Measurements from ENCODE around the gene ARHGAP5. TPM values are rescaled to one million over a fixed set of nuclear protein-coding genes. Genes with fewer than 3 reads are reported as not detected.

The ARHGAP5 gene
- total RNA-seq, 1 donor from 2014 or later, result 114 TPM

GRCh38 chr14:32083315-32083624 lies 6.2 kb downstream of the ARHGAP5 start:
- DNase-seq (ENCODE audit: low read depth, low spot score), result no peak
- H3K4me3 Mint-ChIP-seq, result no peak overlapping the region
- no peaks in the 10 kb centered on the region for H3K36me3 Mint-ChIP-seq (ENCODE audit: low read depth)
- peaks cover 46% of the 10 kb centered on the region for H3K4me1 Mint-ChIP-seq
- no peak overlapping the region for H3K27ac Mint-ChIP-seq (ENCODE audit: unreplicated experiment)
- TF ChIP-seq CTCF (conservative IDR thresholded peaks at IDR 0.05), result no peak
- H3K9me3 Mint-ChIP-seq, result no peaks in the 10 kb centered on the region
- no peaks in the 10 kb centered on the region for H3K27me3 Mint-ChIP-seq (ENCODE audit: low read depth)

GRCh38 chr14:32083789-32084188 lies 6.7 kb downstream of the ARHGAP5 start:
- Mint-ChIP-seq H3K4me3 (no peak overlapping the region), H3K9me3 (no peaks in the 10 kb centered on the region), H3K36me3 (ENCODE audit: low read depth) (no peaks in the 10 kb centered on the region), H3K4me1 (peaks cover 43% of the 10 kb centered on the region), H3K27me3 (ENCODE audit: low read depth) (no peaks in the 10 kb centered on the region), H3K27ac (ENCODE audit: unreplicated experiment) (no peak overlapping the region)
- no peak for TF ChIP-seq CTCF (conservative IDR thresholded peaks at IDR 0.05)
- DNase-seq (ENCODE audit: low read depth, low spot score), result no peak

- H3K36me3 Mint-ChIP-seq (ENCODE audit: low read depth), result no peaks in the 10 kb centered on the region
- no peak overlapping the region for H3K27ac Mint-ChIP-seq (ENCODE audit: unreplicated experiment)
- TF ChIP-seq CTCF (conservative IDR thresholded peaks at IDR 0.05), result no peak
- H3K27me3 Mint-ChIP-seq (ENCODE audit: low read depth), result no peaks in the 10 kb centered on the region
- DNase-seq (ENCODE audit: low read depth, low spot score), result no peak
- peaks cover 34% of the 10 kb centered on the region for H3K4me1 Mint-ChIP-seq
- no peak overlapping the region for H3K4me3 Mint-ChIP-seq
- no peaks in the 10 kb centered on the region for H3K9me3 Mint-ChIP-seq
Observed at GRCh38 chr14:32085182-32085844, 8.2 kb downstream of the ARHGAP5 start.

GRCh38 chr14:32085845-32086383 lies 8.8 kb downstream of the ARHGAP5 start:
- no peak for TF ChIP-seq CTCF (conservative IDR thresholded peaks at IDR 0.05)
- no peaks in the 10 kb centered on the region for H3K27me3 Mint-ChIP-seq (ENCODE audit: low read depth)
- H3K9me3 Mint-ChIP-seq, result no peaks in the 10 kb centered on the region
- DNase-seq (ENCODE audit: low read depth, low spot score), result no peak
- H3K4me1 Mint-ChIP-seq, result peaks cover 28% of the 10 kb centered on the region
- peaks cover 6% of the 10 kb centered on the region for H3K36me3 Mint-ChIP-seq (ENCODE audit: low read depth)
- H3K4me3 Mint-ChIP-seq, result no peak overlapping the region
- H3K27ac Mint-ChIP-seq (ENCODE audit: unreplicated experiment), result no peak overlapping the region

GRCh38 chr14:32087173-32087861 lies 10.2 kb downstream of the ARHGAP5 start:
- H3K4me3 Mint-ChIP-seq, result no peak overlapping the region
- DNase-seq (ENCODE audit: low read depth, low spot score), result no peak
- H3K27me3 Mint-ChIP-seq (ENCODE audit: low read depth), result no peaks in the 10 kb centered on the region
- peaks cover 14% of the 10 kb centered on the region for H3K36me3 Mint-ChIP-seq (ENCODE audit: low read depth)
- H3K4me1 Mint-ChIP-seq, result peaks cover 23% of the 10 kb centered on the region
- H3K9me3 Mint-ChIP-seq, result no peaks in the 10 kb centered on the region
- no peak overlapping the region for H3K27ac Mint-ChIP-seq (ENCODE audit: unreplicated experiment)
- TF ChIP-seq CTCF (conservative IDR thresholded peaks at IDR 0.05), result no peak

Measured in neural crest cell (in vitro differentiated cells).